IPS-18c (cell line): ENCODE data around the gene TTLL9.

Experiments
- H3K4me3 ChIP-seq: 2 replicates; pipeline ENCODE4 v1.7.0; 2013; ENCODE audit warnings: low read depth, mild to moderate bottlenecking, low read length, moderate library complexity; ENCODE audit not compliant: insufficient read depth
- H3K9me3 ChIP-seq: one replicate; pipeline ENCODE4 v1.6.1; 2013; ENCODE audit warnings: mild to moderate bottlenecking, low read length, moderate library complexity; ENCODE audit not compliant: control insufficient read depth, insufficient read depth

TTLL9 gene

DNA sequence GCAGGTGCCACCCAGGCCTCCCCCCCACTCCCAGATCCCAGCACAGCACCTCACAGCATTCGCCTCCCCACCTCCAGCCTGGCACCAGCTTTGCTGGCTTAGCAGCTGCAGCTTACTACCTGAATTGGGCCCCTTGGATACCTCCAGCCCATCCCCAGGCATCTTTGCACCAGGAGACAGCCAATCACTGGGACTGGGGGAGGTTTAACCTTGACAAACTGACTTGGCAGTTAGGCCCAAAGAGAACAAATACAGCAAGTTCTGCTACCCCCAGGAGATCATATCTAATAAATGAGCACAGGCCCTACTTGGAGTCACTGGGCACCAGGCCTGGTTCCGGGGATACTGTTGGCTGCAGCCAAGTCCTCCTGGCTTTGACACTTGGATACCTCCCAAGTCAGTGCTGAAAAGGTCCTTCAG, 72.6 kb downstream of the TTLL9 start:
- no peaks in the 10 kb centered on the region for H3K9me3 ChIP-seq
- H3K4me3 ChIP-seq, result no peak overlapping the region

DNA sequence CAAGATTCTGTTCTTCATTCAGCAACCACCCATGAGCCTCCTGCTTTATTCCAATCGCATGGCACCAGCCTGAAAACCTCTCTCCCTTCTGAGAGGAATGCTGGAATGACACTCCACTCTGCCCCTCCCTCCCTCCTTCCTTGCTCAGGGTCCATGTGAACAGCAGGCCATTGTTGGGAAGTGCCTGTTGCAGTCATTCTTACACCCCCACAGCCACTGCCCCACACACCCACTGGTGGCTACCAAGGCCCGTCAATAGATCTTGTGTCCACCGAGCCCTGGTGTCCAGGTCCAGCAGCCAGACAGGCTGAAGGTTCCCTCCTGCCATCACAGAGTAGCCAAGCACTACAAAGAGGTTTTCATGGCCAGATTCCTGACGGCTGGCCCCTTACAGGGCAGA, 74.9 kb downstream of the TTLL9 start:
- Histone ChIP-seq H3K4me3 (no peak overlapping the region), H3K9me3 (no peaks in the 10 kb centered on the region)

DNA sequence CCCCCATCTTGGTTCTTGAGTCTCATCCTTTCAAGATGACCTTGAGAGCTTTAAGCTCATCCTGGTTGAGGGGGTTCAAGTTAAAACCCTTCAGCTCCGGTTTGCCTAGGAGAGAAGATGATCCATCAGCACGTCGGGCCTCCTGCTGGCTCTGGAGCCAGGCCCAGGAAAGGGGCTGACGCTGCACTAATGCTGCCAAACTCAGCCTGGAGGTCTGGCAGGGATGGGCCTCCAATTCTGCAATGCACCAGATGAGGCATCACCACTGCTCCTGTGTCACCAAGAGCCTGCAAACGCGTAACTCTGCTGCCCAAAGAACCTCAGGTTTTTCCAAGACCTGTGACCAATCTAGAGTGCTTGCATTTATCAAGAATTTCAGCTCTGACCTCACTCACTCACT, 75.4 kb downstream of the TTLL9 start:
- Histone ChIP-seq H3K9me3 (no peaks in the 10 kb centered on the region), H3K4me3 (no peak overlapping the region)

DNA sequence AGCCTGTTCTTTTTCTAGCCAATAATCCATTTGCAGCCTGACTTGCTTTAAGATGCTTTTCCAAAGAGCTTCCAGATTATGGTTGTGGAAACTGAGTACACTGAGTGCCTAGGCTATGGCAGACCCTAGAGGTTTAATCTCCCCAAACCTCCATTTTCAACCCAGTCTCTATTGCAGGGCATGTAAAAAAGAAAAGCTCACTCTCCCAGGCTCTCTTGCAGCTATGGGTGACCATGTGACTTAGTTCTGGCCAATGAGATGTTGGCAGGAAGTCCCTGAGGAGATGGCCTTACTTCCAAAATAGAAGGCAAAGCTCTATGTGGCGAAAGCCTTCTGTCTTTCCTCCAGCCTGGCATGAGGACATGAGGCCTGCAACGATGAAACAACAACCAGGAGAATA, 77.6 kb downstream of the TTLL9 start:
- H3K9me3 ChIP-seq, result no peaks in the 10 kb centered on the region
- no peak overlapping the region for H3K4me3 ChIP-seq

DNA sequence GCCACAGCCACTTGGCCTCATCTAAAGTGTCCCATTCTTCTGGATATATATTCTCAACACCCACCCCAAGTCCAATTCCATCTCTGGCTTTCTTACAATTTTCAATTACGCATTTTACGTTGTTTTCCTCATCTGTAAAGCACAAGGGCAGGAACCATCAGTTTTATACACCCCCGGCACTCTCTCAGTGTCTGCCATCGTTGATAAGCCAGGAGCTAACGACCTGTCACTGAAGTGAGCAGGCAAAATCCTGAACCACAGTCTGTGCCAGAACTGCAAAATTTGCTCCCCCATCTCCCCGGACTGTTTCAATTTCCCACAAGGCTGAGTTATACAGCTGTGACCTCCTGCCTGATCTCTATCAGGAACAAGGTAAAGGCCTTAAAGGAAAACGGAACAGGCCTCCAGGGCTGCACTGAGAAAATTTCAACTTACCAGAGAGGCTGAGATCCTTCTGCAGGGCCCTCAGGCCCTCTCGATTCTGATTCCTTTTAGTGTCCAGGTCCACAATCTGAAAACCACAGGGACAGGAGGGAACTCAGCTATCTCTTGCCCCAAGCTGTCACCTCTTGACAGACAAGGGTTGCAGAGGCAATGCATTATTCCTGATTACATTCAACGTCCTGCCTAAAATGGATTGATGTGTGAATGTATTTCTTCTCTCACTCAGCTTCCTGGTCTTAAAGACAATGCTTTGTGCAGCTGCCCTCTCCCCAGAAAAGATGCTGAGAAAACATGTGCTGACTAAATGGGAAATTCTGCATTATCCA, 79.6 kb downstream of the TTLL9 start:
- Histone ChIP-seq H3K4me3 (peak overlapping the region; percentile 96; the same call in 1 of the 2 replicates), H3K9me3 (no peaks in the 10 kb centered on the region)

DNA sequence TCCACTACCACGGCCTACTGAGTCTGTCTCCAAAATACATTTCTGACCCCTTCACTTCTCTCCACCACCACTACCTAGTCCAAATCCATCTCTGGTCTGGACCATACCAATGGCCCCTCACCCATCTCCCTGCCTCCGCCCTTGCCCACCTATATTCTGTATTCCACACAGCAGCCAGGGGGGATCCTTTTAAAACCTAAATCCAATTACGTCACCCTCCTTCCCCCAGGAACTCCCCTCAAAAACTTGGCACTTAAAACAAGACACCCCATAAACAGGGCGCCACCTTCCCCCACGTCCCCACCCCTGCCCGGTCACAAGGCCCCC, 80.7 kb downstream of the TTLL9 start:
- no peaks in the 10 kb centered on the region for H3K9me3 ChIP-seq
- H3K4me3 ChIP-seq, result peak overlapping the region; percentile 96

DNA sequence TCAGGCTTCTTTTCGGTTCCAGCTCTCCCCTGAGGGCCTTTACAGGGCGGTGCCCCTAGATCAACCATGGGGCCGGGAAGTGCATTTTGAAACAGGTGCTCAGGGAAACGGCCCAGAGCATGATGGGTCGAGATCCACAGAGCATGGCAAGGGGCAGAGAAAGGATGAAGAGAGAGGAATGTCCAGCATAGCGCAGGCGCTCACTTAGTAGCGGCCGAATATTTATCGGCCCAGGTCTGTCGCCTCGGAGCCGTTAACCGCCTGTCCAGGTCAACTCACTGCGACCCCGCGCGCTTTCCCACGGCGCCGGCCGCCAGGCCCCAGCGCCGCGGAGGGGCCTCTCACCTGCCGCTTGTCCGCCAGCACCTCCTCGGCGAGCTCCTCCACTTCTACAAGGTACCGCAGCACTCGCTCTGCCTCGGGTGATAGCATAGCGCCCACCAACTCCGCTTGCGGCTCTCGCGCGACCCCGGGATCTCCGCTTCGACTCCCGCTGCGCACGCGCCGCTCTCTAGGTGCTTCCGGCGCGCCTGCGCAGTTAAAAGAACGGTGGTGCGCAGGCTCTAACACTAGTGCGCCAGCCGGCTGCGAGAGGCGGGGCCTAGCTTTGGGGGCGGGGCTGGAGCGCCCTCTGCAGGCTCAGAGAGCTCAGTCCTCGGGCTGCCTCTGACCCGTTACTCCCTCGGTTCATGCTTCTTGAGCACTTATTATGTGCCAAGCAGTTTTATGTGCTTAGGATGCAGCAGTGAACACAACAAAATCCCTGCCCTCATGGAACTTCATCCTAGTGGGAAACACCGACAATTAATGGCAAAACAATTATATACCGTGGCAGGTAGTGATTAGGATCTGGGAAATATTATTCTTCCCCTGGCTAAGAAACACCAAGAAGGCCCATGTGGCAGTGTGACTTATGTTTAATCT, 81.4 kb downstream of the TTLL9 start, which contains the start of gene PDRG1:
Gene PDRG1 (minus strand): TSS at position 517 of the 924 bp plus-strand sequence. CDS start 85 bp downstream, at position 432.
- Histone ChIP-seq H3K4me3 (peak within 1 kb of the TSS; percentile 96), H3K9me3 (no peaks in the 10 kb centered on the region)

DNA sequence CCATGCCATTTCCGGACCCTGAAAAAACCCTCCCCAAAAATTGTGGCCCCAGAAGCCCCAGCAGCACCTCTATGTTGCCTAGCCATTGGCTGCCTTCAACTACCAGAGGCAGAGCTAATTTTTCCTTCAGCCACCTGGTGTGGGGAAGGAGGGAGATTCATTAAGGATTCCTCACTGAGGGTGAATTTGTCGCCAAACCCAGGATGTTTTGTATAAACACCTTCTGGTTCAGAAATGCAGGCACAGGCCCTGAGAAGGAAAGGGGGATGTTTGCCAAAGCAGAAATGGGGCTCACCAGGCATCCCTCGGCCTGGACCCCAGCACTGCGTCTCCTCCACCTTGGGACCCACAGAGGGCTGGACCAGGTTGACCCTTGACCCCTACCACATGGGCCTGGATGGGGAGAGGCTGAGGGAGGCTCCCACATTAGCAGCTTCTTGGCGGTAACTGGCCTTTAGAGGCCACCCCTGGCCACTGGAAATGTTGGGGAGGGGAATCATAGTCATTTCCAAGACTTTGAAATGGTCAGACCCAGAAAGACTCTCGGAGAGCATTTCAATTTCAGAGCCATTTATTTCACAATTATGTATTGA, 83.2 kb downstream of the TTLL9 start:
- Histone ChIP-seq H3K9me3 (no peaks in the 10 kb centered on the region), H3K4me3 (no peak overlapping the region)

DNA sequence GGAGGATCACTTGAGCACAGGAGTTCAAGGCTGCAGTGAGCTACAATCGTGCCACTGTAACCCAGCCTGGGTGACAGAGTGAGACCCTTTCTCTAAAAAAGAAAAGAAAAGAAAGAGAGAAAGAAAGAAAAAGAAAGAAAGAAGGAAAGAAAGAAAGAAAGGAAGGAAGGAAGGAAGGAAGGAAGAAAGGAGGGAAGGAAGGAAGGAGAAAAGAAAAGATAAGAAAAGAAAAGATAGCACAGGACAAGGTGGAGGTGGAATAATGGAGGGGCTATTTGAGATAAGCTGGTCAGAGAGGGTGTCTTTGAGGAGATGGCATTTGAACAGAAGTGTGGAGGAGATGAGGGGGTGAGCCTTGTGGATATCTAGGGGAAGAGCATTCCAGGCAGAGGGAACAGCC, 84.1 kb downstream of the TTLL9 start:
- Histone ChIP-seq H3K9me3 (no peaks in the 10 kb centered on the region), H3K4me3 (no peak overlapping the region)

DNA sequence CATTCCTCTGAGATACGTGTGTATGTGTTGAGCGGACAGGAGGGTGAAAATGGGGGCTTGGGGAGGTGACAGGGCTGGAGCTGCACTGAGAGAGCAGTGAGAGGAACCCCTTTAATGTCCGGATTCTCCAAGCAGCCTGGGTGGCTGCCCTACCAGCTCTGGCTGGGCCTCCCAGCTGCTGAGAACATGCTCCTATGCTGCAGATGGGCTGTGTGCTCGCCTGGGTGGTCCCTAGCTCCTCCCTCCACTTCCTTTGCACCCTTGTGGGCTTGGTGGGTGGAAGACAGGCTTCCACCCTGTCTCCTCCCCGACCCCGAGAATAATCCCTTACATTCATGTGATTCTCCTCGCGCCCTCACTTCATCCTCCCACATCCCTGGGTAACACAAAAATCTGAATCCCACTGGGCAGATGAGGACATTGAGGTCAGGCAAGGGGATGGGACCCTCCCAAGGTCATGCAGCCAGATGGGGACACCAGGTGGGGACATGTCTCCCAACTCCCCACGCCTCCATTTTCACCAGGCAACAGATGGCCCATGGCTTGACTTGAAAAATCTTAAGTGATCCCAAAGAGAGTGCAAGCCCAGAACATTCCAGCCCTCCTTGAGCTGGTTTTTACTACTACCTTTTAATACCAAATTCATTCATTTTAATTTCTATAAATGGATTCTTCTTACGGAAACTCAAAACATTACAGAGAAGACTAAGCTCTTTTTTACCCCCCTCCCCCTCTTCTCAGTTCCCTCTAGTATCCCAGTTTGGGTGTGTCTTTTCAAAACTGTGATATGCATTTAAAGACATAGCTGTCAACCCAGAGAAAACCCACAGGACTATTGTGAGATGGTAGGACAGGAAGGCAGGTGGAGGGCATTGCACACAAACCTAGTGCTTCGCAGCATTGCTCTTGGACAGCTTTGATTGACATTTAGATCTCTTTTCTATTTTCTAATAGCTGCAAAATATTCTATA, 86.4 kb downstream of the TTLL9 start:
- Histone ChIP-seq H3K4me3 (no peak overlapping the region), H3K9me3 (no peaks in the 10 kb centered on the region)

DNA sequence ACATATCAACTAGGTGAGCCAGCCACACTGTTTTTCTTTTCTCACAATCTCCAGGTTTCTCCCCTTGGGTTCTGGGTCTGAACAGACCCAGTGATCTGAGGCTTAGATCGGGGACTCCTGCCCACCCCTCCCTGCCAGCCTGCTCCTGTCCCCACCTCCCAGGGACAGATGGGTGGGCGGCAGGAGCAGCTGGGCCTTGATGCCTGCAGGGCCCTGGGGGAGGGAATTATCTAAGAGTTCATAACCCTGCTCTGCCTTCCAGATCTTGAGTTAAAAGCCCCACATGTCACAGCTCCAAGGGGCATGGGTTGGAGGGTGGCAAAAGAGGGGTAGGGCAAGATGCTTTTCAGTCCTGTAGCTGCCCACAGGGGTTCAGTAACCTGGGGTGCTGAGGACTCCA, 92.3 kb downstream of the TTLL9 start:
- Histone ChIP-seq H3K9me3 (no peaks in the 10 kb centered on the region), H3K4me3 (no peak overlapping the region)

DNA sequence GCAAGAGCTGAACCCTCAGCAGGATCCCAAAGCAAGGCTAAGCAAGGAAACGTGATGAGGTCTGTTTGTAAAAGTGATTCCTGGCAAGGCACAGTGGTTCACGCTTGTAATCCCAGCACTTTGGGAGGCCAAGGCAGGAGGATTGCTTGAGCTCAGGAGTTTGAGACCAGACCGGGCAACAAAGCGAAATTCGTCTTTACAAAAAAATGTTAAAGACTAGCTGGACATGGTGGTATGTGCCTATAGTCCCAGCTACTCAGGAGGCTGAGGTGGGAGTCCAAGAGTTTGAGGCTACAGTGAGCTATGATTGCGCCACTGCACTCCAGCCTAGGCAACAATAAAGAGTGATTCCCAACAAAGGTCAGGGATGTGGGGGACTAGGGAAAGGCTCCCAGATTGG, 93.5 kb downstream of the TTLL9 start:
- no peaks in the 10 kb centered on the region for H3K9me3 ChIP-seq
- H3K4me3 ChIP-seq, result no peak overlapping the region

DNA sequence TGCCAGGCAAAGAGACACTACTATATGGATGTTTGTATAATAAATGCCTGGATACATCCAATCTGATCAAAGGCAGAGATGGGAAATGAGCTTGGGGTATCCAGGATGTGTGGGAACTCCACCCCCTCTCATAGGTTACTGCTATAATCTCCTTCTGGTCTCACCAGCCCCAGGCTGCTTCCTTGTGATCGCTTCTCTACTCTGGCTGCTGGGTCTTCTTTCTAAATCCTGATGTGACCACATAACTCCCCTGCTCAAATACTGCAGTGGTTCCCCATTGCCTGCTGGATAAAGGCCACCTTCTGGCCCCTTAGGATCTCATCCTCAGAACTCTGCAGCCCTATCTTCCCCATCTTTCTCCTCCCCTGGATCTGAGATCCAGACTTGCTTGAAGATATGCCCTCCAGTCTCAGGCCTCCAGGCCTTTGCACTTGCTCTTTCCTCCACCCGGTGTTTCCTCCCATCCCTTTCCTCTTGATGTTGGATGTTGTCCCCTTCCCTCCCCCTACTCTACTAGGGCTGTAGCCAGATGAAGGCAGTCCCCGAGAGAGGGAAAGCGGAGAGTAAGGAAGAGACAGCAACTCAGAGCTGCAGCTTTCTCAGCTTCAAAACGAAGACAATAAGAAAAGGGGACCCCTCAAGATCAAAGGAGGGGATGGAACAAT, 96.7 kb downstream of the TTLL9 start:
- Histone ChIP-seq H3K9me3 (no peaks in the 10 kb centered on the region), H3K4me3 (peak overlapping the region; percentile 51)

DNA sequence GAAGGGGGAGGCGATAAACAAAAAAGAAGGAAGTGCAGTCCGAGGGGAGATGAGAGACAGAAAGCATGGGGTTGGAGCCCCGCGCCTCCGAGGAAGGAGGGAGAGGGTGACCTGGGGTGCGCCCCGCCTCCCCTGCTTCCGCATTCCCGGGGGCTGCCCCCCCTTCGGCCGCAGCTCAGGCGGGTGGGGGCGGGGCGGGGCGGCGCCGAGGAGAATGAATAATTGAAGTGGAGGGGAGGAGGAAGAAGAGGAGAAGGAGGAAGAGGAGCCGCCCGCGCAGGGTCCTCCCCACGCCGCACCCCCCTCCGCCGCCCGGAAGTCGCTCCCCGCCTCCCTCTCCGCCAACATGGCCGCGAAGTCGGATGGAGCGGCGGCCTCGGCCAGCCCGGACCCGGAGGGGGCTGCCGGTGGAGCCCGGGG, 97.4 kb downstream of the TTLL9 start, which contains the start of gene XKR7:
Gene XKR7 (plus strand): TSS at position 322 of the 420 bp plus-strand sequence. CDS start 25 bp downstream, at position 347.
- Histone ChIP-seq H3K4me3 (peak within 1 kb of the TSS; percentile 51), H3K9me3 (no peaks in the 10 kb centered on the region)

DNA sequence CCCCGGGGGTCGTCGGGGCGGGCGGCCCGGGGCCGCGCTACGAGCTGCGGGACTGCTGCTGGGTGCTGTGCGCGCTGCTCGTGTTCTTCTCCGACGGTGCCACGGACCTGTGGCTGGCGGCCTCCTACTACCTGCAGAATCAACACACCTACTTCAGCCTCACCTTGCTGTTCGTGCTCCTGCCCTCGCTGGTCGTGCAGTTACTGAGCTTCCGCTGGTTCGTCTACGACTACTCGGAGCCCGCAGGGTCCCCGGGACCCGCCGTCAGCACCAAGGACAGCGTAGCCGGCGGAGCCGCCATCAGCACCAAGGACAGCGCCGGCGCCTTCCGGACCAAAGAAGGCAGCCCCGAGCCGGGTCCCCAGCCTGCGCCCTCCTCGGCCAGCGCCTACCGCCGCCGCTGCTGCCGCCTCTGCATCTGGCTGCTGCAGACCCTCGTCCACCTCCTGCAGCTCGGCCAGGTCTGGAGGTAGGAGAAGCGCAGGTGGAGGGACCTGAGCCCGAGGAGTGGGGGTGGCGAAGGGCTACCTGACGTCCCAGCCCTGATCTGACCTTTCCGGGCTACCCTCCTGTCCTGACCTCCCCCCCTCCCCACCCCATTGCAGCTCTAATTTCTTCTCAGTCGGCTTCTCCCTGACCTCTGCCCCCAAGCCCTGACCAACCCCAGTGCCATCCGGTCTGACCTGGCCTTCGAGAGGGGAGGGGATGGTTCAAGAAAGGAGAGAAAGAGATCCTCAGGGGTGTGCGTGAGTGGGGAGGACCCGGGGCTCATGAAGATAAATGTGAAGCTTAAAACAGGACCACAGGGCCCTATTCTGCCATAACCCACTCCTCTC, 98.1 kb downstream of the TTLL9 start:
- Histone ChIP-seq H3K9me3 (no peaks in the 10 kb centered on the region), H3K4me3 (peak overlapping the region; percentile 51)
